ENCODE data around the gene NOL4L. TPM values are rescaled to one million over a fixed set of nuclear protein-coding genes. Genes with fewer than 3 reads are reported as not detected.
A peak's percentile ranks its signal among the peaks of the same experiment; 100 is the strongest.

Gene NOL4L
- total and polyA plus RNA-seq, 12 donors = 1.5 to 10.1 (median 5.1) TPM

DNA sequence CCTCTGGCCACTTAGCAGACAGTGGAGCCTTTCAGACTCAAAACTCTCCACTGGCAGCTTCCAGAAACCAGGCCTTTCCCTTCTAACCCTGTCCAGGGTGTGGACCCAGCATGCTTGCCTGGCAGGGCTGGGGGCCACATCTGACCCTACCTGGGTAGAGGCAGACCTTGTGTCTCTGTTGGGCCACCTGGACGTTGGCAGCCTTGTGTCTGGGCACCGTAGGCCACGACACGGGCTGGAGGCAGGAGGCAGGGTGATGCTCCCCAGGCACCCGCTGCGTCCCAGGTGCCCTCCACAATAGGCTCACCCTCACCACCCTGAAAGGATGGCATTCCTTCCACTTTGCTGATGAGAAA, 67.6 kb downstream of the NOL4L start:
- Histone ChIP-seq H3K36me3 (peaks cover 0 to 2% (median 0%) of the 10 kb centered on the region in 9 donors), H3K4me1 (peaks cover 4 to 40% (median 29%) of the 10 kb centered on the region in 9 donors), H3K4me3 (no peak overlapping the region), H3K27me3 (no peaks in the 10 kb centered on the region), H3K27ac (peak overlapping the region; percentile 6 to 79 (median 63)), H3K9me3 (no peaks in the 10 kb centered on the region)
- TF ChIP-seq, protein P1, sequence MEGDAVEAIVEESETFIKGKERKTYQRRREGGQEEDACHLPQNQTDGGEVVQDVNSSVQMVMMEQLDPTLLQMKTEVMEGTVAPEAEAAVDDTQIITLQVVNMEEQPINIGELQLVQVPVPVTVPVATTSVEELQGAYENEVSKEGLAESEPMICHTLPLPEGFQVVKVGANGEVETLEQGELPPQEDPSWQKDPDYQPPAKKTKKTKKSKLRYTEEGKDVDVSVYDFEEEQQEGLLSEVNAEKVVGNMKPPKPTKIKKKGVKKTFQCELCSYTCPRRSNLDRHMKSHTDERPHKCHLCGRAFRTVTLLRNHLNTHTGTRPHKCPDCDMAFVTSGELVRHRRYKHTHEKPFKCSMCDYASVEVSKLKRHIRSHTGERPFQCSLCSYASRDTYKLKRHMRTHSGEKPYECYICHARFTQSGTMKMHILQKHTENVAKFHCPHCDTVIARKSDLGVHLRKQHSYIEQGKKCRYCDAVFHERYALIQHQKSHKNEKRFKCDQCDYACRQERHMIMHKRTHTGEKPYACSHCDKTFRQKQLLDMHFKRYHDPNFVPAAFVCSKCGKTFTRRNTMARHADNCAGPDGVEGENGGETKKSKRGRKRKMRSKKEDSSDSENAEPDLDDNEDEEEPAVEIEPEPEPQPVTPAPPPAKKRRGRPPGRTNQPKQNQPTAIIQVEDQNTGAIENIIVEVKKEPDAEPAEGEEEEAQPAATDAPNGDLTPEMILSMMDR (IDR thresholded peaks at IDR 0.05) = no peak
- WGBS, 2 donors = 71 to 81% methylated on average over 6 of the region's 6 CpGs
- peak in 1 of 8 donors; percentile 12 for ATAC-seq
- intact Hi-C loops (cut with DNase I) = no loop called here
- no peak for DNase-seq

DNA sequence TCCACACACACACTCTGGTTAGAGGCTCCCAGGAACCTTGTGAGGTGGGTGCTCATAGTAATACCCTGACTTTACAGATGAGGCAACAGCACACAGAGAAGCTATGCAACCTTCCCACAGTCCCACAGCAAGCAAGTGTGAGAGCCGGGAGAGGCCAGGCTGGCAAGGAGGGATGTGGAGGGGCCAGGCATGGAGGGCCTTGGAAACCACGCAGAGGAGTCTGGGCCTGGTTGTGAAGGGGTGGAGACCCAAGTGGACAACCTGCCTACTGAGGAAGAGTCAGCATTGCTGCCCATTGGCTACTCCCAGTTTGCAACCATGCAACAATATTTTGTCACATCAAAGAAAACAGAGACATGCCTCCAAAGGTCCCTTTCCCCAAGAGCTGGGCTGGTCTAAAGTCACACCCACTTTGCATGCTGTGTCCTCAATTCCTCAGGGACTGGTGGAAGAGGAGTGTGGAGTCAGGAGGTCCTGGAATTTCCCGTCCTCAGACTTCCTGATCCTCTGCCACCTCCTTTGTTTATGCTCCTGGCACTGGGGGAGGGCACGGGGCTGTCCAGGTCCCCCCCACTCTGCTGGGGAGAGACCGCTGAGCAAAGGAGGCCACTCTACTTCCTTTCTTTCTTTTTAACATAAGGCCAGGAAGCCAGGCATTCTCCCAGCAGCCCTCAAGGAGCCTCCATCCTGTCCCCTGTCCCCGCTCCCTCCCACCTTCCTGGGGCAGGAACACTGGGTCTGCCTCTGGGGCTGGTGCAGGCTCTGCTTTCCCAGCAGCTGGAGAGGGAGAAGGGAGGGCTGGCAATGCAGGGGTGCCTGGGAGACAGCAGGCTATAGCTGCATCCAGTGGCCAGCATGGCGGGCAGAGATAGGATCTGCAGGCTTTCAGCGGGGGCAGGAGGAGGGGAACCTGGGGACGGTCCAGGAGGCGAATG, 68.3 kb downstream of the NOL4L start:
- 48 to 49% methylated on average over 10 of the region's 10 CpGs for WGBS, 2 donors
- TF ChIP-seq, protein P1 (IDR thresholded peaks at IDR 0.05) = no peak
- peak overlapping the region; percentile 10 to 79 (median 63) for H3K27ac ChIP-seq
- peaks cover 4 to 36% (median 29%) of the 10 kb centered on the region in 9 donors for H3K4me1 ChIP-seq
- peaks cover 0 to 2% (median 0%) of the 10 kb centered on the region in 9 donors for H3K36me3 ChIP-seq
- intact Hi-C loops (cut with DNase I) = no loop called here
- peak; percentile 53 to 78 (median 63) for ATAC-seq
- no peaks in the 10 kb centered on the region for H3K27me3 ChIP-seq
- peak in 1 of 2 donors; percentile 61 for DNase-seq
- H3K4me3 ChIP-seq = no peak overlapping the region
- H3K9me3 ChIP-seq = no peaks in the 10 kb centered on the region

DNA sequence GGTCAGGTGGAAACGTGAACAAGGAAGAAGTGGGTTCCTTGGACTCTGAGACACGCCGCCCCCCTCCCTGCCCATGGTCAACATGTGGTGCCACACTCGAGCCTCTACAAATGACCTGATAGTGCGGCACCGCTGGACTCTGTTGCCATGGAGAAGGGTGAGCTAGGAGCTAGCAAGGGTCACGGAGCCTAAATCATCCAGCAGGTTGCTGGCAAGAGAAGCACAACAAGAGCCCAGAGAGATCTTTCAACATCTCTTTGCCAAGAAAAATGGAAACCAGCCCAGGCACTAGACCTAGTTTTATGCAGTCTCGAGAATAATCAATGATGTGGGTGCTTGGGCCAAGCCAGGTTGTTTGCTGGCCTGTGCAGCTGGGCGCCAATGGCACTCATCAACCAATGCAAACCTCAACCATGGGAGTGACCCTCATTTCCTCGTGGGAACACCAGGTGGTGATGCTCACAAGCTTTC, 69.5 kb downstream of the NOL4L start:
- Histone ChIP-seq H3K9me3 (no peaks in the 10 kb centered on the region), H3K27me3 (no peaks in the 10 kb centered on the region), H3K27ac (peak overlapping the region in 1 of 10 donors; percentile 71), H3K4me1 (peaks cover 4 to 36% (median 29%) of the 10 kb centered on the region in 9 donors), H3K36me3 (peaks cover 0 to 2% (median 0%) of the 10 kb centered on the region in 9 donors), H3K4me3 (no peak overlapping the region)
- TF ChIP-seq, protein P1 (IDR thresholded peaks at IDR 0.05) = no peak
- WGBS, 2 donors = 90 to 93% methylated on average over 10 of the region's 10 CpGs
- DNase-seq = no peak
- no peak for ATAC-seq
- intact Hi-C loops (cut with DNase I) = no loop called here

DNA sequence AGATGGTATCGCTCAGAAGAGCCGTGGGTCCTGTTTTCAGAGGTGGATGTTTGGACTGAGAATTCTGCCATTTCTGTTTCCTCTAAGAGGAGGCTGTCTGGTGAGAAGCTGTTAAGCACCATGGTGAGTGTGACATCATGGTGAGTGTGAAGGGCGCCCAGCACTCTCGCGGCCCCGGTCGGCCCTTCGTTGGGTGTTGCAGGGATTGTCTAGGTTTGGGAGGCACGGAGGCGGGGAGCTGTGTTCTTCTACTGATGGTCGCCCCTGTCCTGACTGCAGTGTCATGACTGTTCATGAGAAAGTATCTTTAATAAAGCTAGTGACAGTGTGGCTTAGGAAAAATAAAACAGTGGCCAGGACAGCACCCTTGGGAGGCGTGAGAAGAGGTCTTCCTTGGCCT, 70.4 kb downstream of the NOL4L start:
- Histone ChIP-seq H3K4me1 (peaks cover 4 to 40% (median 29%) of the 10 kb centered on the region in 9 donors), H3K27ac (no peak overlapping the region), H3K27me3 (no peaks in the 10 kb centered on the region), H3K9me3 (no peaks in the 10 kb centered on the region), H3K4me3 (no peak overlapping the region), H3K36me3 (peaks cover 0 to 2% (median 0%) of the 10 kb centered on the region in 9 donors)
- DNase-seq (no peak), ATAC-seq (no peak)
- intact Hi-C loops (cut with DNase I) = no loop called here
- 92 to 94% methylated on average over 12 of the region's 12 CpGs for WGBS, 2 donors
- TF ChIP-seq, protein P1 (IDR thresholded peaks at IDR 0.05) = no peak
